DMS 273 treated with DMSO at 0.1 percent for 48 hours (cell line): ENCODE results near the gene TMEM163.
"Not testable (repeated sequence)": the region's sequence is repeated elsewhere in the genome, so short reads cannot be mapped to it uniquely, and the experiment has no call there.

Experiments used
- DNase-seq: peaks from one replicate; lab custom pipeline; 2025; lab: John Stamatoyannopoulos, UW

The TMEM163 gene

GRCh38 chr2:134578316-134578715, 140.5 kb downstream of the TMEM163 start:
- no peak for DNase-seq

- no peak for DNase-seq
These were observed 142.3 kb downstream of the TMEM163 start for GRCh38 chr2:134576478-134576877.

- DNase-seq = no peak
These were observed 142.9 kb downstream of the TMEM163 start for GRCh38 chr2:134575888-134576287.

GRCh38 chr2:134574611-134575330, 144.0 kb downstream of the TMEM163 start:
- peak; percentile 68 for DNase-seq

GRCh38 chr2:134573724-134574123, 145.1 kb downstream of the TMEM163 start:
- DNase-seq = no peak

- no peak for DNase-seq
These were observed 145.8 kb downstream of the TMEM163 start for GRCh38 chr2:134573085-134573370.

- DNase-seq = no peak
These were observed 146.3 kb downstream of the TMEM163 start for GRCh38 chr2:134572314-134573084.

- DNase-seq = no peak
These were observed 148.1 kb downstream of the TMEM163 start for GRCh38 chr2:134570676-134571075.

GRCh38 chr2:134568413-134568812, 150.4 kb downstream of the TMEM163 start:
- no peak for DNase-seq

GRCh38 chr2:134567666-134568065, 151.1 kb downstream of the TMEM163 start:
- no peak for DNase-seq

GRCh38 chr2:134564955-134565354, 153.8 kb downstream of the TMEM163 start:
- not testable (repeated sequence) for DNase-seq

GRCh38 chr2:134564549-134564948, 154.3 kb downstream of the TMEM163 start:
- DNase-seq = no peak

GRCh38 chr2:134558208-134558830, 160.5 kb downstream of the TMEM163 start:
- DNase-seq = no peak

GRCh38 chr2:134555411-134555810, 163.4 kb downstream of the TMEM163 start:
- DNase-seq = no peak

- DNase-seq = no peak
These were observed 165.1 kb downstream of the TMEM163 start for GRCh38 chr2:134553657-134554056.

- no peak for DNase-seq
These were observed 168.1 kb downstream of the TMEM163 start for GRCh38 chr2:134550566-134551164.

GRCh38 chr2:134549104-134549503, 169.7 kb downstream of the TMEM163 start:
- DNase-seq = no peak

GRCh38 chr2:134540990-134541389, 177.8 kb downstream of the TMEM163 start:
- DNase-seq = no peak

- DNase-seq = no peak
These were observed 178.8 kb downstream of the TMEM163 start for GRCh38 chr2:134539981-134540380.

GRCh38 chr2:134537702-134538101, 181.1 kb downstream of the TMEM163 start:
- DNase-seq = no peak

- no peak for DNase-seq
These were observed 181.7 kb downstream of the TMEM163 start for GRCh38 chr2:134537121-134537520.

GRCh38 chr2:134536296-134536695, 182.5 kb downstream of the TMEM163 start:
- no peak for DNase-seq

GRCh38 chr2:134532537-134532936, 186.3 kb downstream of the TMEM163 start:
- peak; percentile 46 for DNase-seq
